ENCODE data around the gene PRKCSH.

- TF ChIP-seq POLR2A (IDR thresholded peaks at IDR 0.05; ENCODE audit: low read length) (no peak), GATA1 (IDR thresholded peaks at IDR 0.05; ENCODE audit: low read depth, low read length) (no peak)
Measured at GRCh38 chr19:11448923-11449554, 13.6 kb downstream of the PRKCSH start.

Measured in erythroblast (primary cell).